ENCODE data around the gene HMOX1.
A peak's percentile ranks its signal among the peaks of the same experiment; 100 is the strongest.

The HMOX1 gene

GRCh38 chr22:35380537-35381423, at the start of gene HMOX1:
Gene HMOX1, plus strand, starts transcription at chr22:35381096. Its CDS starts 78 bp downstream, at chr22:35381174.
- DNase-seq = peak; percentile 89

- DNase-seq = no peak
Measured at GRCh38 chr22:35332278-35332677, 48.6 kb upstream of the HMOX1 start.

GRCh38 chr22:35333220-35333619, 47.7 kb upstream of the HMOX1 start:
- no peak for DNase-seq

- no peak for DNase-seq
Measured at GRCh38 chr22:35334004-35334403, 46.9 kb upstream of the HMOX1 start.

- DNase-seq = no peak
Measured at GRCh38 chr22:35335468-35335867, 45.4 kb upstream of the HMOX1 start.

GRCh38 chr22:35335936-35336781, 44.7 kb upstream of the HMOX1 start:
- DNase-seq = no peak

- DNase-seq = no peak
Measured at GRCh38 chr22:35337932-35338331, 43.0 kb upstream of the HMOX1 start.

- DNase-seq = no peak
Measured at GRCh38 chr22:35341090-35341874, 39.6 kb upstream of the HMOX1 start.

GRCh38 chr22:35342390-35342789, 38.5 kb upstream of the HMOX1 start:
- no peak for DNase-seq

GRCh38 chr22:35343664-35344550, 37.0 kb upstream of the HMOX1 start:
- no peak for DNase-seq

- DNase-seq = no peak
Measured at GRCh38 chr22:35344956-35345690, 35.8 kb upstream of the HMOX1 start.

GRCh38 chr22:35345808-35346505, 34.9 kb upstream of the HMOX1 start:
- DNase-seq = no peak

GRCh38 chr22:35346596-35347220, 34.2 kb upstream of the HMOX1 start:
- DNase-seq = no peak

GRCh38 chr22:35347462-35347861, 33.4 kb upstream of the HMOX1 start:
- DNase-seq = no peak

GRCh38 chr22:35348026-35348590, 32.8 kb upstream of the HMOX1 start:
- DNase-seq = no peak

- DNase-seq = no peak
Measured at GRCh38 chr22:35348703-35349102, 32.2 kb upstream of the HMOX1 start.

- no peak for DNase-seq
Measured at GRCh38 chr22:35349368-35349703, 31.6 kb upstream of the HMOX1 start.

GRCh38 chr22:35349704-35350538, 31.0 kb upstream of the HMOX1 start:
- DNase-seq = peak; percentile 59

Data from eye (tissue), 1 donor.